Measurements from ENCODE around the gene DNAI4. TPM values are rescaled to one million over a fixed set of nuclear protein-coding genes. Genes with fewer than 3 reads are reported as not detected.

Gene DNAI4
- total RNA-seq, 1 donor from 2014 or later = 3.6 TPM

DNA sequence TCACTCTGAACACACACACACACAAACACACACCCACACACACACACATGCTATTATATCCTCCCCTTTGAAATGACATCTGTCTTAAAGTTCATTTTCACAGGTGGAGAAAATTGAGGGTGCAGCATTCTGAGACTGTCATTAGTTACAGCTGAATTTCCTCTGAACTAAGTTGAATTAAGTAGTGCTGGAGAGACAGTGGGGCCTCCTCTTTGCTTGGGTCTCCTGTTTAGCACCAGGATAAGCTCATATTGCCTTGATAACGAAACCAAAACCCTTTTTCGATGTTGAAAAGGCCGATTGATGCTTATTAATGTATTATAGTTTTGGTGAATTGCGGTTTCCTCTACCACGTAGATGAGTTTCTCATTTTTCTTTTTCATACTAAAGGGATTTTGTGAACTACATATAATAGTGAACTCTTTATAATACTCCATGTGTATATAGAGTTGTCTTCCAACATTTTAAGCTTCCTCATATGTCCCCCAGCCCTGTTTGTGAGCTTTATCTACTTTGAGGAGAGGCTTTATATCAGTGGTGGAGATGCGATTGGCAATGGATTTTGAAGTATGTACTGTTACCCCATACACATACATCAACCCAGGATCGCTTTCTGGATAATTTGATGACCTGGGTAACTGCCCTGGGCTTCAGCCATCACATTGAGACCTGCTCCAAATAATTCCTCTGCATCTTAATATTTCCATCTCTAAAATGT, 155.0 kb downstream of the DNAI4 start:
- DNase-seq (ENCODE audit: extremely low read depth, low read depth, low spot score) = no peak

DNA sequence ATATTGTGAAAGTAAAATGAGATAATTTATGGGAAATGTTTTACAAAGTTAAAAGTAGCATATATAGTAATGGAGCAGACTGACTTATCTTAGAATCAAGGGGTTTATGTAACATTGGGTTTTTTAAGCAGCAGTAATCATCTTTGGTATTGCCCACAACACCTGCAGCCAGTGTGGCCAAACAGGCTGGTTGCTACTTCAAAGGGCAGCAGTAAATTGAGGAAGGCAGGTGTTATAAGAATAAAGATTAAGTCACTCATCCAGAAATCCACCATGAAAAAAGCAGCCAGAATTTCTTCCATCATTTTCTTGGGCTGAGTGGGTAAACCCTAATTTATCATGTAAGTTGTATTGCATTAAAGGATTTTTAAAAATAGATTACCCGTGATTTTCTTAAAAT, 155.7 kb downstream of the DNAI4 start:
- DNase-seq (ENCODE audit: extremely low read depth, low read depth, low spot score) = no peak

GRCh38 chr1:66767626-66768025, 157.0 kb downstream of the DNAI4 start:
- DNase-seq (ENCODE audit: extremely low read depth, low read depth, low spot score) = no peak

DNA sequence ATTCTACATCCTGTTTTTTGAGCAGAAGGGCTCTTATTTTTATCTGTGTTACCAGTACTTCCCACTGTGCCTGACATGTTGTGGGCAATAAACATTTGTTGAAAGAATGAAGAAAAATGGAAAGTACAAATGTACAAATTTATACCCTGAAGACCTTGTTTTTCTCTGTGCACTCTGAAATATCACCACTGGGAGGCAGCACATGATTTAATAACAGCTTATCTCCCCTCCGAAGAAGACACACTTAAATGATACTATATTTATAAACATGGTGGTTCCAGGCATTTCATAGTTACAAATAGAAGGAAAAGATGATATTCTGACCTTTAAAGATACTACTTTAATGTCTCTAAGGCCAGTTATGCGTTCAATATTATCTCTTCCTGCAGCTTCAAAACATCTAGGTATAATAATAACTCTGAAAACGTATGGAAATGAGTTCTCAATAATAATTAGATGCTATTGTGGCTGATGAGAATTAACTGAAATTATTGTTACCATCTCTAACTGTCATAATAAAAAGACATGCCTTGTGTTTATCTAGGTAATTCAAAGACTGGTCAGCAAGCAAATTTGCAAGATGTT, 159.6 kb downstream of the DNAI4 start:
- peak; percentile 33 for DNase-seq (ENCODE audit: extremely low read depth, low read depth, low spot score)

Other genes with a start within 250 kb of the DNAI4 start
- gene DYNLT5, start 172.4 kb downstream of the DNAI4 start, total RNA-seq = 7.4 and 15.9 TPM in 2 replicates
- not detected in 2 replicates for gene INSL5, start 123.6 kb downstream of the DNAI4 start, total RNA-seq
- gene MIER1, start 134 bp upstream of the DNAI4 start, total RNA-seq = 20.6 and 25.2 TPM in 2 replicates
- gene SLC35D1, start 129.3 kb upstream of the DNAI4 start, total RNA-seq = 2.8 and 4.7 TPM in 2 replicates
- not detected in 2 replicates for gene C1orf141, start 210.1 kb upstream of the DNAI4 start, total RNA-seq
- not detected in 2 replicates for gene IL23R, start 241.6 kb upstream of the DNAI4 start, total RNA-seq

Measured in glomerular endothelial cell (primary cell).